WTC11 (cell line): ENCODE measurements around the gene BPHL. TPM values are rescaled to one million over a fixed set of nuclear protein-coding genes. Genes with fewer than 3 reads are reported as not detected.

Experiments used
- ATAC-seq: fragments of 200-7000 bp; cut with Tn5 transposase; 2 replicates; pipeline ENCODE4 v1.10.0; 2021; ENCODE audit warnings: mild to moderate bottlenecking, moderate library complexity
- CTCF ChIA-PET: fragments of 300-600 bp; sonication (Branson Sonifier 250); formaldehyde crosslinking; loops from one replicate; lab custom pipeline; 2021; ENCODE audit warnings: antibody characterized with exemption; lab: Charles Lee
- POLR2A ChIA-PET: fragments of 350-600 bp; sonication (Branson Sonifier 250); formaldehyde crosslinking; loops from one replicate; lab custom pipeline; 2021; ENCODE audit warnings: antibody characterized with exemption; lab: Charles Lee
- DNase-seq: peaks from one replicate; pipeline ENCODE4 v3.0.0; 2021; ENCODE audit warnings: low spot score
- H3K27ac Mint-ChIP-seq: 2 replicates; pipeline ENCODE4 v1.8.0; 2021; ENCODE audit warnings: mixed read lengths
- H3K27me3 Mint-ChIP-seq: 2 replicates; pipeline ENCODE4 v1.8.0; 2021; ENCODE audit warnings: low read depth, mild to moderate bottlenecking, moderate library complexity, mixed read lengths
- H3K36me3 Mint-ChIP-seq: 2 replicates; pipeline ENCODE4 v1.8.0; 2021; ENCODE audit warnings: mixed read lengths
- H3K4me1 Mint-ChIP-seq: 2 replicates; pipeline ENCODE4 v1.8.0; 2022; ENCODE audit warnings: mixed read lengths
- H3K4me3 Mint-ChIP-seq: 2 replicates; pipeline ENCODE4 v1.8.0; 2021; ENCODE audit warnings: mild to moderate bottlenecking, moderate library complexity, mixed read lengths
- H3K9me3 Mint-ChIP-seq: 2 replicates; pipeline ENCODE4 v1.8.0; 2021; ENCODE audit warnings: mixed read lengths
- ETV6 ChIP-seq: sonication (generic); formaldehyde crosslinking; IDR thresholded peaks from 2 replicates; pipeline ENCODE4 v1.8.1; 2022; ENCODE audit warnings: mild to moderate bottlenecking, missing genetic modification reagents
- FOXJ3 ChIP-seq: sonication (generic); formaldehyde crosslinking; IDR thresholded peaks from 2 replicates; pipeline ENCODE4 v1.9.0; 2021; ENCODE audit warnings: missing genetic modification reagents, mild to moderate bottlenecking, borderline replicate concordance
- NFE2L1 ChIP-seq: sonication (generic); formaldehyde crosslinking; IDR thresholded peaks from 2 replicates; pipeline ENCODE4 v1.8.1; 2023; ENCODE audit warnings: missing genetic modification reagents
- RELA ChIP-seq: sonication (generic); formaldehyde crosslinking; IDR thresholded peaks from 2 replicates; pipeline ENCODE4 v1.8.1; 2022; ENCODE audit warnings: missing genetic modification reagents, mild to moderate bottlenecking, borderline replicate concordance
- SMAD3 ChIP-seq: sonication (generic); formaldehyde crosslinking; IDR thresholded peaks from 2 replicates; pipeline ENCODE4 v1.8.0; 2022; ENCODE audit warnings: missing genetic modification reagents, mild to moderate bottlenecking, borderline replicate concordance
- SMAD4 ChIP-seq: sonication (generic); formaldehyde crosslinking; IDR thresholded peaks from 2 replicates; pipeline ENCODE4 v1.8.0; 2022; ENCODE audit warnings: mild to moderate bottlenecking, missing genetic modification reagents
- TP53 ChIP-seq: sonication (generic); formaldehyde crosslinking; IDR thresholded peaks from 2 replicates; pipeline ENCODE4 v1.8.1; 2023; ENCODE audit warnings: mild to moderate bottlenecking, missing genetic modification reagents
- ZBTB21 ChIP-seq: sonication (generic); formaldehyde crosslinking; IDR thresholded peaks from 2 replicates; pipeline ENCODE4 v1.8.1; 2023; ENCODE audit warnings: mild to moderate bottlenecking, missing genetic modification reagents, borderline replicate concordance
- ZNF121 ChIP-seq: sonication (generic); formaldehyde crosslinking; IDR thresholded peaks from 2 replicates; pipeline ENCODE4 v1.8.0; 2023; ENCODE audit warnings: missing genetic modification reagents
- ZNF138 ChIP-seq: sonication (generic); formaldehyde crosslinking; conservative IDR thresholded peaks from 2 replicates; pipeline ENCODE4 v1.8.1; 2022; ENCODE audit warnings: mild to moderate bottlenecking, moderate library complexity, missing genetic modification reagents
- ZNF396 ChIP-seq: fragments of 250-450 bp; sonication (Bioruptor Pico); IDR thresholded peaks from 2 replicates; pipeline ENCODE4 v1.8.0; 2021; ENCODE audit warnings: mild to moderate bottlenecking, moderate library complexity, borderline replicate concordance
- total RNA-seq: library from RNA; stranded (reverse); gene quantifications from 3 replicates; pipeline ENCODE4 v1.2.3, GENCODE V29; 2021
- TF ChIP-seq, protein P1 (sequence below): fragments of 250-450 bp; sonication (Bioruptor Pico); IDR thresholded peaks from 2 replicates; pipeline ENCODE4 v1.9.0; 2021; ENCODE audit warnings: mild to moderate bottlenecking, borderline replicate concordance
- TF ChIP-seq, protein P2 (sequence below): sonication (generic); formaldehyde crosslinking; IDR thresholded peaks from 2 replicates; pipeline ENCODE4 v1.8.1; 2023; ENCODE audit warnings: mild to moderate bottlenecking, moderate library complexity, missing genetic modification reagents
- TF ChIP-seq, protein P3 (sequence below): sonication (generic); formaldehyde crosslinking; IDR thresholded peaks from 2 replicates; pipeline ENCODE4 v1.8.1; 2022; ENCODE audit warnings: mild to moderate bottlenecking, missing genetic modification reagents, moderate library complexity, borderline replicate concordance
- TF ChIP-seq, protein P4 (sequence below): sonication (generic); formaldehyde crosslinking; IDR thresholded peaks from 2 replicates; pipeline ENCODE4 v1.8.0; 2022; ENCODE audit warnings: mild to moderate bottlenecking, missing genetic modification reagents
- TF ChIP-seq, protein P5 (sequence below): sonication (generic); formaldehyde crosslinking; IDR thresholded peaks from 2 replicates; pipeline ENCODE4 v1.8.1; 2023; ENCODE audit warnings: mild to moderate bottlenecking, missing genetic modification reagents
- TF ChIP-seq, protein P6 (sequence below): sonication (generic); formaldehyde crosslinking; conservative IDR thresholded peaks from 2 replicates; pipeline ENCODE4 v1.8.1; 2022; ENCODE audit warnings: mild to moderate bottlenecking, missing genetic modification reagents
- TF ChIP-seq, protein P7 (sequence below): sonication (generic); formaldehyde crosslinking; IDR thresholded peaks from 2 replicates; pipeline ENCODE4 v1.8.0; 2023; ENCODE audit warnings: missing genetic modification reagents
- TF ChIP-seq, protein P8 (sequence below): sonication (generic); formaldehyde crosslinking; IDR thresholded peaks from 2 replicates; pipeline ENCODE4 v1.8.1; 2022; ENCODE audit warnings: low read depth, missing genetic modification reagents, borderline replicate concordance
- TF ChIP-seq, protein P9 (sequence below): fragments of 250-450 bp; sonication (Bioruptor Pico); IDR thresholded peaks from 2 replicates; pipeline ENCODE4 v1.9.0; 2021; ENCODE audit warnings: mild to moderate bottlenecking

The BPHL gene
- total RNA-seq, 1 experiment from 2014 or later, result 29.7 TPM

DNA sequence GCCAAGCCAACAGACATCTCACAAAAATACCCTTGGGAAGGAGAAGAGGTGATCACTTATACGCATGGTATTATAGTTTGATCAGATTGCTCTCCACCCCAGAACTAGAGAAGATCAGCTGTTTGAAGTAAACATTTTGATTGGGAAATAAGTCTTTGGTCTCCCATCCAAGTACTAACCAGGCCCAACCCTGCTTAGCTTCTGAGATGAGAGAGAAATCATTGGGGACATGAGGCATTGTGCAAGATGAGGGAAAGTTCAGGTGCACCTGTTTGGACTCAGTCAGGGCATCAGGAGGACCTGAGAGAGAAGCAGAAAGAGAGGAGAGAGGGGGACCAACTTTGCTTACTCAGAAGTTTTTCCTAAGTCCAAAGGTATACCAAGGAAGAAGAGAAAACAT lies 38.8 kb upstream of the BPHL start (continued):
- TF ChIP-seq, protein P1, sequence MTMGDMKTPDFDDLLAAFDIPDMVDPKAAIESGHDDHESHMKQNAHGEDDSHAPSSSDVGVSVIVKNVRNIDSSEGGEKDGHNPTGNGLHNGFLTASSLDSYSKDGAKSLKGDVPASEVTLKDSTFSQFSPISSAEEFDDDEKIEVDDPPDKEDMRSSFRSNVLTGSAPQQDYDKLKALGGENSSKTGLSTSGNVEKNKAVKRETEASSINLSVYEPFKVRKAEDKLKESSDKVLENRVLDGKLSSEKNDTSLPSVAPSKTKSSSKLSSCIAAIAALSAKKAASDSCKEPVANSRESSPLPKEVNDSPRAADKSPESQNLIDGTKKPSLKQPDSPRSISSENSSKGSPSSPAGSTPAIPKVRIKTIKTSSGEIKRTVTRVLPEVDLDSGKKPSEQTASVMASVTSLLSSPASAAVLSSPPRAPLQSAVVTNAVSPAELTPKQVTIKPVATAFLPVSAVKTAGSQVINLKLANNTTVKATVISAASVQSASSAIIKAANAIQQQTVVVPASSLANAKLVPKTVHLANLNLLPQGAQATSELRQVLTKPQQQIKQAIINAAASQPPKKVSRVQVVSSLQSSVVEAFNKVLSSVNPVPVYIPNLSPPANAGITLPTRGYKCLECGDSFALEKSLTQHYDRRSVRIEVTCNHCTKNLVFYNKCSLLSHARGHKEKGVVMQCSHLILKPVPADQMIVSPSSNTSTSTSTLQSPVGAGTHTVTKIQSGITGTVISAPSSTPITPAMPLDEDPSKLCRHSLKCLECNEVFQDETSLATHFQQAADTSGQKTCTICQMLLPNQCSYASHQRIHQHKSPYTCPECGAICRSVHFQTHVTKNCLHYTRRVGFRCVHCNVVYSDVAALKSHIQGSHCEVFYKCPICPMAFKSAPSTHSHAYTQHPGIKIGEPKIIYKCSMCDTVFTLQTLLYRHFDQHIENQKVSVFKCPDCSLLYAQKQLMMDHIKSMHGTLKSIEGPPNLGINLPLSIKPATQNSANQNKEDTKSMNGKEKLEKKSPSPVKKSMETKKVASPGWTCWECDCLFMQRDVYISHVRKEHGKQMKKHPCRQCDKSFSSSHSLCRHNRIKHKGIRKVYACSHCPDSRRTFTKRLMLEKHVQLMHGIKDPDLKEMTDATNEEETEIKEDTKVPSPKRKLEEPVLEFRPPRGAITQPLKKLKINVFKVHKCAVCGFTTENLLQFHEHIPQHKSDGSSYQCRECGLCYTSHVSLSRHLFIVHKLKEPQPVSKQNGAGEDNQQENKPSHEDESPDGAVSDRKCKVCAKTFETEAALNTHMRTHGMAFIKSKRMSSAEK, result no peak
- TF ChIP-seq, protein P2, sequence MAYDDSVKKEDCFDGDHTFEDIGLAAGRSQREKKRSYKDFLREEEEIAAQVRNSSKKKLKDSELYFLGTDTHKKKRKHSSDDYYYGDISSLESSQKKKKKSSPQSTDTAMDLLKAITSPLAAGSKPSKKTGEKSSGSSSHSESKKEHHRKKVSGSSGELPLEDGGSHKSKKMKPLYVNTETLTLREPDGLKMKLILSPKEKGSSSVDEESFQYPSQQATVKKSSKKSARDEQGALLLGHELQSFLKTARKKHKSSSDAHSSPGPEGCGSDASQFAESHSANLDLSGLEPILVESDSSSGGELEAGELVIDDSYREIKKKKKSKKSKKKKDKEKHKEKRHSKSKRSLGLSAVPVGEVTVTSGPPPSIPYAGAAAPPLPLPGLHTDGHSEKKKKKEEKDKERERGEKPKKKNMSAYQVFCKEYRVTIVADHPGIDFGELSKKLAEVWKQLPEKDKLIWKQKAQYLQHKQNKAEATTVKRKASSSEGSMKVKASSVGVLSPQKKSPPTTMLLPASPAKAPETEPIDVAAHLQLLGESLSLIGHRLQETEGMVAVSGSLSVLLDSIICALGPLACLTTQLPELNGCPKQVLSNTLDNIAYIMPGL (CRISPR knock-in tag), result no peak
- TF ChIP-seq, protein P3, sequence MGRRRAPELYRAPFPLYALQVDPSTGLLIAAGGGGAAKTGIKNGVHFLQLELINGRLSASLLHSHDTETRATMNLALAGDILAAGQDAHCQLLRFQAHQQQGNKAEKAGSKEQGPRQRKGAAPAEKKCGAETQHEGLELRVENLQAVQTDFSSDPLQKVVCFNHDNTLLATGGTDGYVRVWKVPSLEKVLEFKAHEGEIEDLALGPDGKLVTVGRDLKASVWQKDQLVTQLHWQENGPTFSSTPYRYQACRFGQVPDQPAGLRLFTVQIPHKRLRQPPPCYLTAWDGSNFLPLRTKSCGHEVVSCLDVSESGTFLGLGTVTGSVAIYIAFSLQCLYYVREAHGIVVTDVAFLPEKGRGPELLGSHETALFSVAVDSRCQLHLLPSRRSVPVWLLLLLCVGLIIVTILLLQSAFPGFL (CRISPR knock-in tag), result no peak
- no peak for TF ChIP-seq ZNF121 (CRISPR knock-in tag)
- no peak for TF ChIP-seq SMAD4 (CRISPR knock-in tag)

DNA sequence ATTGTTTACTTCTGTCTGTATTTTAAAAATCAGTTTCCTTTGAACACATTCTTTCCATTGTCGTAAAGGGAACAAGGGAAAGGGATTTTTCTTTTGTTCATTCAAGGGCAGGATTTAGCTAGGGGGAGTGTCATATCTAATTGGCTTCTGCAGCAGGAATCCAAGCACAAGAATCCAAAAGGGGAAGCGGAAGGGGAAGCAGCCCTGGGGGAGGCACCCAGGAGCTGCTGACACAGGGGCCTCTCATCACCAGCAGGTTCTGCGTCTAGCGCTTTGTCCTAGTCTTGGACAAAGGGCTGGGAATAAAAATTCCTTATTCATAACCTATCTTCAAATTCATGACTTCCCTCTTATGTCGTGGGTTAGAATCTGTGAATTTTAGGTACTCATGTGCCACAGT lies 36.6 kb upstream of the BPHL start:
- Mint-ChIP-seq H3K4me1 (peaks cover 18% of the 10 kb centered on the region), H3K36me3 (peaks cover 96% of the 10 kb centered on the region), H3K4me3 (no peak overlapping the region), H3K27ac (peak overlapping the region; percentile 75; the same call in 1 of the 2 replicates), H3K27me3 (peaks cover 3% of the 10 kb centered on the region; the same call in 1 of the 2 replicates), H3K9me3 (peaks cover 53% of the 10 kb centered on the region)
- ChIA-PET POLR2A (no interaction called here), CTCF (interaction anchor here (0.6 kb wide), 1 partner anchor 9 kb away, joined by 3 read pairs; no protein-coding TSS in a partner anchor)
- DNase-seq, result no peak
- no peak for ATAC-seq
- TF ChIP-seq ETV6, result 0 out of 2 replicates have a peak, but pooled peaks have one; percentile 29
- TF ChIP-seq ZNF138, result no peak

DNA sequence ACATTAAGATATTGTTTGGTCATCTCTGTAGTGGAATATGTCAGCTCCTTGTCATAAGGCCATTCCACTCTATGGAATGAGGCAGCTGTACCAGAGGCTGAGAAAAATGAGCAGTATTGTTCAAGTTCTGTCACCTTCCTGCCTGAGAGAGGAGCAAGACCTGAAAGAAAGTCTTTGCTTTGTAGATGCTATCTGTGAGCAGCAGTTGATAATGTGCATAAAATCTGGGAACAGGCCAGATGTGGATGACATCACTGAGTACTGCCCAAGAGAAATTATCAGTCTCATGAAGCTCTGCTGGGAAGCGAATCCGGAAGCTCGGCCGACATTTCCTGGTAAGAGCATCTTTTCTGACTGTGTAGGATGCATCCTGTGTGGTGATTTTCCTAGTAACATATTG lies 33.4 kb upstream of the BPHL start:
- no peak overlapping the region for H3K27ac Mint-ChIP-seq
- CTCF ChIA-PET, result no interaction called here
- peaks cover 75% of the 10 kb centered on the region for H3K9me3 Mint-ChIP-seq
- peaks cover 11% of the 10 kb centered on the region for H3K4me1 Mint-ChIP-seq
- DNase-seq, result no peak
- POLR2A ChIA-PET, result interaction anchor here (0.8 kb wide), 1 partner anchor 101 kb away, joined by 3 read pairs; no protein-coding TSS in a partner anchor
- H3K36me3 Mint-ChIP-seq, result peaks cover 98% of the 10 kb centered on the region
- H3K4me3 Mint-ChIP-seq, result no peak overlapping the region
- ATAC-seq, result no peak
- H3K27me3 Mint-ChIP-seq, result peaks cover 16% of the 10 kb centered on the region
- TF ChIP-seq RELA (CRISPR knock-in tag) (no peak), NFE2L1 (CRISPR knock-in tag) (no peak), TP53 (CRISPR knock-in tag) (no peak), ZBTB21 (CRISPR knock-in tag) (no peak), SMAD3 (CRISPR knock-in tag) (no peak), FOXJ3 (CRISPR knock-in tag) (no peak), ZNF396 (CRISPR knock-in tag) (no peak)
- TF ChIP-seq, protein P4, sequence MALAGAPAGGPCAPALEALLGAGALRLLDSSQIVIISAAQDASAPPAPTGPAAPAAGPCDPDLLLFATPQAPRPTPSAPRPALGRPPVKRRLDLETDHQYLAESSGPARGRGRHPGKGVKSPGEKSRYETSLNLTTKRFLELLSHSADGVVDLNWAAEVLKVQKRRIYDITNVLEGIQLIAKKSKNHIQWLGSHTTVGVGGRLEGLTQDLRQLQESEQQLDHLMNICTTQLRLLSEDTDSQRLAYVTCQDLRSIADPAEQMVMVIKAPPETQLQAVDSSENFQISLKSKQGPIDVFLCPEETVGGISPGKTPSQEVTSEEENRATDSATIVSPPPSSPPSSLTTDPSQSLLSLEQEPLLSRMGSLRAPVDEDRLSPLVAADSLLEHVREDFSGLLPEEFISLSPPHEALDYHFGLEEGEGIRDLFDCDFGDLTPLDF (CRISPR knock-in tag), result no peak
- TF ChIP-seq, protein P5, sequence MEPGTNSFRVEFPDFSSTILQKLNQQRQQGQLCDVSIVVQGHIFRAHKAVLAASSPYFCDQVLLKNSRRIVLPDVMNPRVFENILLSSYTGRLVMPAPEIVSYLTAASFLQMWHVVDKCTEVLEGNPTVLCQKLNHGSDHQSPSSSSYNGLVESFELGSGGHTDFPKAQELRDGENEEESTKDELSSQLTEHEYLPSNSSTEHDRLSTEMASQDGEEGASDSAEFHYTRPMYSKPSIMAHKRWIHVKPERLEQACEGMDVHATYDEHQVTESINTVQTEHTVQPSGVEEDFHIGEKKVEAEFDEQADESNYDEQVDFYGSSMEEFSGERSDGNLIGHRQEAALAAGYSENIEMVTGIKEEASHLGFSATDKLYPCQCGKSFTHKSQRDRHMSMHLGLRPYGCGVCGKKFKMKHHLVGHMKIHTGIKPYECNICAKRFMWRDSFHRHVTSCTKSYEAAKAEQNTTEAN (CRISPR knock-in tag), result no peak
- TF ChIP-seq, protein P6, sequence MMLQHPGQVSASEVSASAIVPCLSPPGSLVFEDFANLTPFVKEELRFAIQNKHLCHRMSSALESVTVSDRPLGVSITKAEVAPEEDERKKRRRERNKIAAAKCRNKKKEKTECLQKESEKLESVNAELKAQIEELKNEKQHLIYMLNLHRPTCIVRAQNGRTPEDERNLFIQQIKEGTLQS (CRISPR knock-in tag), result no peak
- TF ChIP-seq, protein P7, sequence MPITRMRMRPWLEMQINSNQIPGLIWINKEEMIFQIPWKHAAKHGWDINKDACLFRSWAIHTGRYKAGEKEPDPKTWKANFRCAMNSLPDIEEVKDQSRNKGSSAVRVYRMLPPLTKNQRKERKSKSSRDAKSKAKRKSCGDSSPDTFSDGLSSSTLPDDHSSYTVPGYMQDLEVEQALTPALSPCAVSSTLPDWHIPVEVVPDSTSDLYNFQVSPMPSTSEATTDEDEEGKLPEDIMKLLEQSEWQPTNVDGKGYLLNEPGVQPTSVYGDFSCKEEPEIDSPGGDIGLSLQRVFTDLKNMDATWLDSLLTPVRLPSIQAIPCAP (CRISPR knock-in tag), result no peak
- TF ChIP-seq, protein P8, sequence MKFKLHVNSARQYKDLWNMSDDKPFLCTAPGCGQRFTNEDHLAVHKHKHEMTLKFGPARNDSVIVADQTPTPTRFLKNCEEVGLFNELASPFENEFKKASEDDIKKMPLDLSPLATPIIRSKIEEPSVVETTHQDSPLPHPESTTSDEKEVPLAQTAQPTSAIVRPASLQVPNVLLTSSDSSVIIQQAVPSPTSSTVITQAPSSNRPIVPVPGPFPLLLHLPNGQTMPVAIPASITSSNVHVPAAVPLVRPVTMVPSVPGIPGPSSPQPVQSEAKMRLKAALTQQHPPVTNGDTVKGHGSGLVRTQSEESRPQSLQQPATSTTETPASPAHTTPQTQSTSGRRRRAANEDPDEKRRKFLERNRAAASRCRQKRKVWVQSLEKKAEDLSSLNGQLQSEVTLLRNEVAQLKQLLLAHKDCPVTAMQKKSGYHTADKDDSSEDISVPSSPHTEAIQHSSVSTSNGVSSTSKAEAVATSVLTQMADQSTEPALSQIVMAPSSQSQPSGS, result no peak
- TF ChIP-seq, protein P9, sequence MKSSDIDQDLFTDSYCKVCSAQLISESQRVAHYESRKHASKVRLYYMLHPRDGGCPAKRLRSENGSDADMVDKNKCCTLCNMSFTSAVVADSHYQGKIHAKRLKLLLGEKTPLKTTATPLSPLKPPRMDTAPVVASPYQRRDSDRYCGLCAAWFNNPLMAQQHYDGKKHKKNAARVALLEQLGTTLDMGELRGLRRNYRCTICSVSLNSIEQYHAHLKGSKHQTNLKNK (CRISPR knock-in tag), result no peak
